GM21737 (cell line): ENCODE results near the gene SH3TC2.

Experiments
- ATAC-seq: cut with Tn5 transposase; IDR thresholded peaks from one replicate; pipeline ENCODE4 v1.9.1; 2021; ENCODE audit warnings: mild to moderate bottlenecking, moderate library complexity; ENCODE audit not compliant: unreplicated experiment

Gene SH3TC2

GRCh38 chr5:149061341-149061740 is 1.5 kb downstream of the SH3TC2 start:
- ATAC-seq, result no peak

GRCh38 chr5:149060325-149060724 is 2.5 kb downstream of the SH3TC2 start:
- ATAC-seq, result no peak

- no peak for ATAC-seq
Observed at GRCh38 chr5:149056616-149057165, 6.2 kb downstream of the SH3TC2 start.

- no peak for ATAC-seq
Observed at GRCh38 chr5:149054416-149054815, 8.4 kb downstream of the SH3TC2 start.

- no peak for ATAC-seq
Observed at GRCh38 chr5:149053072-149053695, 9.7 kb downstream of the SH3TC2 start.

- ATAC-seq, result no peak
Observed at GRCh38 chr5:149049371-149049781, 13.5 kb downstream of the SH3TC2 start.

- ATAC-seq, result no peak
Observed at GRCh38 chr5:149048811-149049210, 14.1 kb downstream of the SH3TC2 start.

GRCh38 chr5:149047462-149047861 is 15.4 kb downstream of the SH3TC2 start:
- ATAC-seq, result no peak

GRCh38 chr5:149046196-149046829 is 16.5 kb downstream of the SH3TC2 start:
- no peak for ATAC-seq

- ATAC-seq, result no peak
Observed at GRCh38 chr5:149045089-149045460, 17.8 kb downstream of the SH3TC2 start.

- no peak for ATAC-seq
Observed at GRCh38 chr5:149044453-149045088, 18.3 kb downstream of the SH3TC2 start.

- ATAC-seq, result no peak
Observed at GRCh38 chr5:149043641-149044040, 19.2 kb downstream of the SH3TC2 start.

GRCh38 chr5:149042865-149043264 is 20.0 kb downstream of the SH3TC2 start:
- ATAC-seq, result no peak

GRCh38 chr5:149041242-149041641 is 21.6 kb downstream of the SH3TC2 start:
- no peak for ATAC-seq

GRCh38 chr5:149040421-149040820 is 22.4 kb downstream of the SH3TC2 start:
- no peak for ATAC-seq

- ATAC-seq, result no peak
Observed at GRCh38 chr5:149039506-149039905, 23.4 kb downstream of the SH3TC2 start.

- ATAC-seq, result no peak
Observed at GRCh38 chr5:149038336-149039080, 24.4 kb downstream of the SH3TC2 start.

GRCh38 chr5:149037817-149038216 is 25.0 kb downstream of the SH3TC2 start:
- no peak for ATAC-seq

- ATAC-seq, result no peak
Observed at GRCh38 chr5:149036970-149037369, 25.9 kb downstream of the SH3TC2 start.

GRCh38 chr5:149036168-149036567 is 26.7 kb downstream of the SH3TC2 start:
- no peak for ATAC-seq

- ATAC-seq, result peak; percentile 57
Observed at GRCh38 chr5:149035372-149035790, 27.5 kb downstream of the SH3TC2 start.
